Activated T-helper 1 cell treated with anti-CD3 and anti-CD28 coated beads, Interleukin-2, amount 50 U/mL, for 16 hours (primary cell): Measurements from ENCODE around the gene TAF11.
"Not testable (repeated sequence)": the region's sequence is repeated elsewhere in the genome, so short reads cannot be mapped to it uniquely, and the experiment has no call there.

ENCODE experiments used
- DNase-seq, 2 donors: peaks; one replicate each; pipeline ENCODE4 v3.0.0-alpha.2; 2020; ENCODE audit warnings: low read depth in 1 of 2, low spot score in 1 of 2

Gene TAF11, protein sequence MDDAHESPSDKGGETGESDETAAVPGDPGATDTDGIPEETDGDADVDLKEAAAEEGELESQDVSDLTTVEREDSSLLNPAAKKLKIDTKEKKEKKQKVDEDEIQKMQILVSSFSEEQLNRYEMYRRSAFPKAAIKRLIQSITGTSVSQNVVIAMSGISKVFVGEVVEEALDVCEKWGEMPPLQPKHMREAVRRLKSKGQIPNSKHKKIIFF

DNA sequence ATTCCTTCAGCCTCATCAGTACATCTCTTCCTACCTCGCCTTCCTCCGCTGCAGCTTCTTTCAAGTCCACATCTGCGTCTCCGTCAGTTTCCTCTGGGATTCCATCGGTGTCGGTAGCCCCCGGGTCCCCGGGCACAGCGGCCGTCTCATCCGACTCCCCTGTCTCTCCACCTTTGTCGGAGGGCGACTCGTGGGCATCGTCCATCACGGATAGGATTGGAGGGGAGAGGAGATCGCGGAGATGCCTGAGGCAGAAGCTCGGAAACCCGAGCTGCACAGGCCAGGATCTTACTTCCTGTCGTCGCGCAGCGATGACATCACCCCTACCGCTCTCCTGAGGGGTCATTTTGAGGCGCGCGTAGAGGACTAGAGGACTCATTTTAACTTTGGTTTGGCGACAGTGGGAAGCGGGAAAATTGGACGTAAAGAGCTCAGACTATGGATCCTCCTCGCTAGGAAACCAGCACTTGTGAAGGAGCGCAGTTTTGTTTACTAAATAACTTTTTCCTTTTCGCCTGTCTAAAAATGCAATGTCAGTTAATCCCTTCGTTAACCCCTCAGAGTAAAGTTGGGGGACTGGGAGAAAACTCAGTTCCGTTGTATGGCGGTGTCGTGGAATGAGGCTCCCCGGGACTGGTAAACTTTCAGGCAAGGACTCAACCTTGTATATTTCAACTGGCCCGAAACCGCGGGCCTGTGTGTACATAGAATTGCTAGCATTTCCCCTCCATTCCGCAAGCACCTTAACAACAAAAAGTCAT is at the start of gene TAF11:
TAF11 (minus strand) TSS at position 290 of the 761 bp plus-strand sequence; CDS start at position 205, 85 bp downstream.
- DNase-seq = peak; percentile 80 to 83

DNA sequence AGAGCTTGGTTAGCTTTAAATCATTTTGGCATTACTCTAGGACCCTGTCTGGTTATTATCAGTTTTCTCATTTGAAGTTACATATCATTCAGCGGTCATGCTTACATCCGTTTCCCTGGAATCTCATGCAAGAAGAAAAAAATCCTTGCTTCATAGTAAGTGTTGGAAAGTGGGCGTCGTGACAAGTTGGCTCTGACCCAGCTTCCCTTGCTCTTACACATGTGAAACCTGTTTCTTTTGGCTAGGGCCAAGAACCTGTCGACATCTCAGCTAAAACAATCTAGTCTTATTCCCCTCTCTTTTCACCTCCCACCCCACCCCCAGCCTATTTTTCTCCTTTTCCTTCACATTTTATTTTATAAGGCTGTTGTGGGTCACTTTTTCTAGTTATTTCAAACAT is 46.7 kb upstream of the TAF11 start:
- no peak for DNase-seq

DNA sequence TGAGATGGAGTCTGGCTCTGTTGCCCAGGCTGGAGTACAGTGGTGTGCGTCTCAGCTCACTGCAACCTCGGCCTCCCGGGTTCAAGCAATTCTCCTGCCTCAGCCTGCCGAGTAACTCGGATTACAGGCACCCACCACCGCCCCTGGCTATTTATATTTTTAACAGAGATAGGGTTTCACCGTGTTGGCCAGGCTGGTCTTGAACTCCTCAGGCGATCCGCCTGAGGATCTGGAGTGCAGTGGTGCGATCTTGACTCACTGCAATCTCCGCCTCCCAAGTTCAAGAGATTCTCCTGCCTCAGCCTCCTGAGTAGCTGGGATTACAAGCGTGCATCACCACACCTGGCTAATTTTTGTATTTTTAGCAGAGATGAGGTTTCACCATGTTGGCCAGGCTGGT is 44.4 kb upstream of the TAF11 start:
- DNase-seq = not testable (repeated sequence)

DNA sequence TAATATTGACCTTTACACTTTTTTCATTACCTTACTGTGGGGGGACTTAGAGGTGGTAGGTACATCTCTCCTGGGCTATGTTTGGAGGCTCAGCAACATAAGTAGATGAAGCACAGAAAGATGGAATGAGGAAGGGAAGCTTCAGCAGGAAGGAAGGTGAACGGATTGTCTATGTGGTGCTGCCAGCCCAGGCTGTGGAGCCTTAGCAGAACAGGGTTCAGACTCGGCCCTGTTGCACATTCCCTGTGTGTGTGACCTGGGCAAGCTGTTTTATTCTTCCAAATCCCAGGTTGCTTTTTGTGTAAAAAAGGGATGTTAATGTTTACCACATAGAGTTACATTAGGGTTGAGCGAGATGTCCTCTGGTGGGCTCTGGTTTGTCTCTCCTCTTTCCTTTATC is 42.4 kb upstream of the TAF11 start:
- no peak for DNase-seq

DNA sequence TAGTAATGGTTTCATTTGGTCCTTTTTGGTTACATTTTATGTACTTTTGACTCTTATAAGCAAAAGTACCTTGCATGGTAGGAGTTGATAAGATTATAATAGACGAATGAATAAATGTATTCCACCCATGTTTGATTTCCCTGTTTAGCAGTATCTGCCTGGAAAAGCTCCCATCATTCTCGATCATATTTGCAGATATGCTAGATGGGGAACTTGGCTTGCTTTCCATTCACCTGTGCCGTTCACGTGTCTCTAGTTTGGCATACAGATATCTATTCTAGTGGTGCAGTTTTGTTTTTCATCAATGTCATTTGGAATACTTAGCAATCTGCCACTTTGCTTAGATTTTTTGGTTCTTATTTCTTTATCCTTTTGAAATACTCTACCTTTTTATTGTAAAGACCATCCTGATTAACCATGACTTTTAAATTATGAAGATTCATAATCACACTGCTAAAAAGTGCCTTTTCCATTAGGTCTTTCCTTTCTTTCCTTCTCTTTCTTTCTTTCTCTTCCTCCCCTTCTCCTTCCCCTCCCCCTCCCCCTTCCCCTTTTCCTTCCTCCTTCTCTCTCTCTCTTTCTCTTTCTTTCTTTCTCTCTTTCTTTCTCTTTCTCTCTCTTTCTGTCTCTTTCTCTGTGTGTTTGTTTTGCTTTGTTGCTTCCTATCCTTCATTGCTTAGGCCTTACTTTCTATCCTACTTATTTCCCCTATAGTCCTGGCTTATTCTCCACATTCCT is 41.6 kb upstream of the TAF11 start:
- DNase-seq = no peak

DNA sequence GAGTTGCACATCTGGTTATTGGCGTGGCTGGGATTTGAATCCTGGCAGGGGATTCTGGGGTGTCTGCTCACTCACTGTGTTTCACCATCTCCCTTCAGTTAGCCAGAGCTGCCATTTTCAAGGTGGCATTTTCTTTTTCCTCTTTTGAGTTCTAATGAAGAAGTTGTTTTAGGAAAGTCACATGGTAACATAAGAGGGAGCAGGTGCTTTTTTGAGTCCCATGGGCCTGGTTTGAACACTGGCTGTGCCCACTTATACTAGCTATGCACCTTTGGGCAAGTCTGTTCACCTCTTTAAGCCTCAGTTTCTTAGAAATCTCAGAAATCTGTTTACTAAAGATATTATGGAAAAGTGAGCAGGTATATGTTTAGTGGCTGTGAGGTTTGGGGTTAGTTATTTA is 40.9 kb upstream of the TAF11 start:
- DNase-seq = no peak

DNA sequence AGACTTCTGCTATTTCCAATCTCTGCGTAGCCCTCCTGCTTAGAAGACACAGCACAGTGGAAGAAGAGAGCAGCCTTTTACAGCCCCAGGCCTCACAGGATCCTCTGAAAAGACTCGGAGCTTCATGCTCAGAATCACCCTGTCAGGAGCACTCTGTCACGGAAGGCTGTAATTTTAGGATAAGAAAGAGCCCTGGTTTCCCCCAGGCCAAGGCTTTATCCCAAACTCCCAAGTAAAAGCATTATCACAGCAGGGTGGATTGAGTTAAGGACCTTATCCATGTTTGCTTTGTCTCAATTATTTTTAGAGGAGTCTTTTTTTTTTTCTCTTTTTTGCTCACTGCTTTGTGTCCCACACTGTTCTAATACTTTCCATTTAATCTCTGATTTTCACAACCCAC is 40.4 kb upstream of the TAF11 start:
- no peak for DNase-seq

DNA sequence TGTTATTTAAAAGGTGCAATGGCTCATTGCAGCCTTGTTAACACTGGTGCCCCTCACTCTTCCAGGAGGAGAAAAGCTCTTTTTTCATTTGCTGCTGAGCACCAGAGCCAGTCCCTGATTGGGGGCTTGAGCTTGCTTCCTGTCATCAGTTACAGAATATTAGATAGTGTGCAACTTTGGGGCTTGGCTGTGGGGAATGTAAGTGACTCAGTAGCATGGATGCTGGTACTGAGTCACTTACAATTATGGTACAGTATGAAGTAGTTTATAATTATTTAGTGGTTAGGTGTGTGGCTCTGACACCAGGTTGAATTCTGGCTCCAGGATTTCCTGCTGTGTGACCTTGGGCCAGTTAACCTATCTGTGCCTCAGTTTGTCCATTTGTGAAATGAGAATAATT is 38.8 kb upstream of the TAF11 start:
- no peak for DNase-seq

DNA sequence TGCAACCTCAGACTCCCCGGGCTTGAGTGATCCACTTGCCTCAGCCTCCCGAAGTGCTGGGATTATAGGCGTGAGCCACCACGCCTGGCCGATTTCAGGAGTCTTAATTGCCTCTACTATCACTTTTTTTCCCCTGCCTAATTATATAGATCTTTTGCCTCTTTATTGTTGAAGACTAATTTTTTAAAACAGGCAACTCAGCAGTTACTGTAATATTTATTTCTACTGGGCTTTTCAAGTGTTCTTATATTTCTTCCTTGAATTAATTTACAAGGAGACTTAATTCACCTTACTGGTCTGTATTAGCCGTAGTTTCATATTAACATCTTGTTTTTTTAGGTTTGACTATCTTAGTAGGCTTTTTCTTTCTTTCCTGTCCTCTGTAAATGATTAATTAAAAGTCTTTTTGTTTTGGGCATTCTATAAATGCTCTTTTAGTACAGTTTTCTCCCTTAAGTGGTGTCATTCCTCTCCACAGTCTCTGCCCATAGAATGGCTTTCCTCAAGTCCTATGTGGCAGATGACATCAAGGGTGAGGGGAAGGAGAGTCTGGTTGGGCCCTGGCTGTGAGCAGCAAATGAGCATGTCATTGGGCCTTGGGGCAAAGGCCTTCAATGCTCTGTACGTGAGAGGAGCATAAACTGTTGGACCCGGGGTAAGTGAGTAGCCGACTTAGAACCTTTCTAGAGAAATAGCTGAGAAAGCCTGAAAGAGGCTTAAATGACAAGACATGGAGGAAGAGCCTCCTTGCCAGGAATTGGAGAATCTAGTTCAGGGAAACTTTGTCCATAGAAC is 37.2 kb upstream of the TAF11 start:
- no peak for DNase-seq

DNA sequence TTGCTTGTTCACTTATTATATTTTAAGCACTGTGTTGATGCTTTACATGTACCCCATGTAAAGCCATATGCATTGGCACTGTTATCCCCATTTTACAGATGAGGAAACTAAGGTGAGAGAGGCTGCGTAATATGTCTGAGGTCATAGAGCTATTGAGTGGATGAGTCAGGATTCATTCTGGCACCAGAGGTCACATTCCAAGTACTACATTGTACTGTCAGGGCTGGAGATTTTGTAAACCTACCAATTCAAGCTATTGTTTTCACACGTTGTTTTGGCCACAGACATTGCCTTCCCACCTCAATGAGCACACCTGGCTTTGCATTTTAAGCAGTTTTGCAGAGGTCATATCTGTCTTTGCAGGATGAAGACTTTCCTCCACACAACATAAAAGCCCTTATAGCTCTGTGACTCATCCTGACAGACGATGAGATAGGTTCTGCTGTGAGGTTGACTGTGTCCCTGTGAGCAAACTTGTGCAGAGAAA is 34.4 kb upstream of the TAF11 start:
- DNase-seq = no peak

DNA sequence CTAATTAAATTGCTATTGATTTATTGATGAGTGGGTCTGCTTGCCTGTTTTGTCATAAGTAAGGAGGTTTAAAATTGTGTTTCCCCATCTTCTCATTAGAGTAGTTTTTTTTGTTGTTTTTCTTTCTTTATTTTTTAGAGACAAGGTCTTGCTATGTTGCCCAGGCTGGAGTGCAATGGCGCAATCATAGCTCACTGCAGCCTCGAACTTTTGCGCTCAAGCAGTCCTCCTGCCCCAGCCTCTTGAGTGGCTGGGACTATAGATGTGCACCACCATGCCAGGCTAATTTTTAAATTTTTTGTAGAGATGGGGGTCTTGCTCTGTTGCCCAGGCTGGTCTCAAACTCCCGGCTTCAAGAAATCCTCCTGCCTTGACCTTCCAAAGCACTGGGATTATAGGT is 32.3 kb upstream of the TAF11 start:
- DNase-seq = no peak

DNA sequence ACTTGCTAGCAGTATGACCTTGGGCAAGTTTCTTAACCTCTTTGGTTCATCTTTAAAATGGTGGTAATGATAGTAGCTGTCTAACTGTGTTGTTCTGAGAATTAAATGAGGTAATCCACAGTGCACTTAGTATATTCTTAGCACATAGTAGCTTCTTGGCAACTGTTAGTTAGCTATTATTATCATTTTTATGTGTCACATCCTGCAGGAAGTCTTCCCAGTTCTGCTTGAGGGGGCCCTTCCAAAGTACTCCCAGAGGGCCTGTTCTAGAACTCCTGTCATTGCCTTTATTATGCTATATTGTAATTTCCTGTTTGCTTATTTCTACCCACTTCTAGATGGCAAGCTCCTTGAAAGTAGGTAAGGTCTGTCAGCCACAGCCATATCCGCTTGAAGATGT is 31.8 kb upstream of the TAF11 start:
- DNase-seq = no peak

DNA sequence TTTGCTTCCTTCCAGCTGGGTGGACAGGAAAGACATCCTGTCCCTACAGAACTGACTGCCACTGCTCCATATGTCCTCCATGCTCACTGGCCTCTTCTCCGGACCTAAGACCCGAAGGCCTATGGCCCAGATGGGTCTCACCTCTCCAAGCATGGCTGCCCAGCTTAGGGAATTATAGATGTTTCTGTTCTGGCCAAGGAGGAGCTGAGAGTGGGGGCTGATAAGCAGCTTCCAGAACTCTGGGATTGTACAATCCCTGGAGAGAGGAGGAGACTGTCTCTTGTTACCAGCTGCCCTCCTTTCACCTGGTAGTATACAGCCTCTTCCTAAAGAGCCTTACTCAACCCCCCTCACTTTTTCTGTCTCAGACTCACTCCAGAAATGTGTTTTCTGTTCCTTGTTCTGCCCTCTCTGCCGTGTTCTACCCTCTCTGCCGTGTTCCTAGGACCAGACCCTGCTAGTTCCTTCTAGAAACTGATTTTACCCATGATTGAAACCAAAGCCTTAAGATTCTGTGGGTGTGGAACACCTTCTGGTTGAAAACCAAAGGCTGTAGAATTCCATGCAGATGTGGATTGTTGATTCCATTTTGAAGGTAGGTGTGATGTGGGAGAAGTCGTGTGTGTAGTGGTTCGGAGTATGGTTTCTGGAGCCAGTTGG is 29.9 kb upstream of the TAF11 start:
- no peak for DNase-seq

DNA sequence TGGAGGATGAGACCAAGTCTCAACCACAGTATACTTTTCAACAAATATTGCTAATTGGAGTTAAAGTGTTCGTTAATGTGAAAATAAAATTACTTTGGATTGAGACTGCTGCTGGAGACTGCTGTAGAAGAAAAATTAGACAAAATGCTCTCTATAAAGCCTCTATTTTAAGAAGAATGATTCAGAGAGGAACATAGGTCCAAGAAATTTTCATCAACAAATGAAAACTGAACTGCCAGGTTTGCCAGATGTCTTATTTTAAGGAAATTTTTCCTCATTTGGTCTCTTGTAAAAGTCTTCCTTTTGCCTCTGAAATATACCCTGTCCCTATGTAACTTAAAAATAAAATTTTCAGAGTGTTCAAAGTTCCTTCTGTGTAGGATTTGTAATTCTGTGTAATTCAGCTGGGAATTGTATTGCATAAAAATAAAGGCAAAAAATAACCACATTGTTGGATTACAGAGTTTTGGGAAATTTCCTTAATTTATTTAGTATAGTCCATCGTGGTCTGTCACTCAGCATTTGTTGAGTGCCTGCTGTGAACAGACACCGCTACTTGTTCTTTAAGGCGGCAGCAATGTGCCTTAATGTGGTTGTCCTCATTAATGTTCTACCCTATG is 28.6 kb upstream of the TAF11 start:
- DNase-seq = no peak

DNA sequence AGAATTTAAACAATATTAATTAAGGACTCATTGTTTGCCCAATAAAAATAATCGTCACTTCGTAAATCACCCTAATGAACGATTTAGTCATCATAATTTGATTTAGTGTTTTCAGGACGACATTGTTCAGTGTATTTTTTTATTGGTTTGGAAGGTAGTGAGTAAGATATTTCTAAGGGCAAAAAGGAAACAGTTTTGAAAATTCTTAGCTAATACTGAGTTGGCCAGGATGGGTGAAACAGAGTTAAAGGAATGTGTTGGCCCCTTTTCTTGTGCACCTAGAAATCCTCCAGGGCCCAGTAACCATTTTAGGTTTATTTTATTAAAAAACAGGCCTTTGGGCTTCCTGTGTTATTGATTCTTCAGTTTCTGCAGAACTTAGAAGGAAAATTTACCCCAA is 26.5 kb upstream of the TAF11 start:
- no peak for DNase-seq

DNA sequence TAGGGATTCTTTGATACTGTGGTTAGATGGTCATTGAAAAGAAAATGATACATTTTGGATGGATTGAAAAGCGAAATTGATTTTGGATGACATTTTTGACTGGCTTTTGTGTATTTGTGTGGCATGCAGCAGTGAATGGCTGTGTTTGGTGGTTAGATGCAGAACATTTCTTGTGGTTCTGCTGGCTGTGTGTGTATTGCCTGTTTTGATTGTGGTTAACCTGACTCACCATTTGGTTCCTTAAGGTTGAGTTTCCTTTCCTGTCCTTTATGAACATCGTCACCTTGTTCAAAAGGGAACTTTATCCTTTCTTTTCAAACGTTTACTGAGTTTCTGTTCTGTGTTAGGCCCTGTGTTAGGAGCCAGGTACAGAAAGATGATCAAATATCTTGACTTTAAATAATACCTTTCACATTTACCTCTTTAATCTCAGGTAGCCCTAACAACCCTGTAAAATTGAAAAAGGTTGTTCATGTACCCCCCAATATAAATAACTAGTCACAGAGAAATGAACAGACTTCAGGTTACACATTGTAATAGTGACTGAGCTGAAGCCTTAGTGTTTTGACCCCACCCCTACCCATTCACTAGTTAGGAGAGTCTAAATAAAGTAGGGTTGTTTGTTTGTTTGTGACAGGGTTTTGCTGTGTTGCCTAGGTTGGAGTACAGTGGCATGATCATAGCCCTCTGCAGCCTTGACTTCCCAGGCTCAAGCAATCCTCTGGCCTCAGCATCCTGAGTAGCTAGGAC is 25.0 kb upstream of the TAF11 start:
- no peak for DNase-seq

DNA sequence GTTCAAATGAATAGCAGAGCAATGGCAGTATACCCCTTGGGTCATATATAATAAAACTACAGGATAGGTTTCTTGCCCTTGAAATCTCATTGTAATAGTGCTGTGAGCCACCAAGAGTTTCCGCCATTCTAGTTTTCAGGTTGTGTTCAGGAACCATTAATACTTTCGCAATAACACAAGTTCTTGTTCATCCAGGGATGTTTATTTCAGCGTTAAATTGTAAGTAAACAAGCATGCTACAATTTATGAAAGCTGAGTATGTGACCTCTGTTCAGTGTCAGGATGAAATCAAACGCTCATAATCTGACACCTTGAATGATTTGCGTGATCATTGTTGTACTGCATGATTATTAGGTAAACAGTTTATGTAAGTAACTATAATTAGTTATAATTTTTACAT is 24.0 kb upstream of the TAF11 start:
- no peak for DNase-seq

DNA sequence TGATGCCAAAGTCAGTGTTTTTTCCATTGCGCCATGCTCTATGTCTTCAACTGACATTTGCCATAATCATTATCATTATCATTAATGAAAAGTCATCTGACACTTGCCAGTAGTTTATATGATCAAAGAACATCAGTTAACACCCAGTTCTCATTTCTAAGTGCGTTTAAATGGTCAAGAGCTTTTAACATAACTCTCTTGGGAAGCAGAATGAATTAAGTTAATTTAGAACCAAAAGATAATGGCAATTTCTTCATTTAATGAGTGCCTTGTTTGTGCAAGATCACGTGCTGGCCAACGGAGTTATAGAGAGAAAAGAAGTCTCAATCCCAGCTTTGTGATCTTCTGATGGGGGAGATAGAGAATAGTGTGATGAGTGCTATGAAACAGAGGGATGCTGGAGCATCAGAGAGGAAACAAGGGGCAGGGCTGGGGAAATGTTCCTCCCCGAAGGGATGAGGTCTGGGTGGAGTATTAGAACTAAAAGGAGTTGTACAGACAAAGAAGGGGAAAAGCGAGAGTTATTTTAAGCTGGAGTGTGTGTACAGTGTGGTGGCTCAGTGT is 21.6 kb upstream of the TAF11 start:
- no peak for DNase-seq

DNA sequence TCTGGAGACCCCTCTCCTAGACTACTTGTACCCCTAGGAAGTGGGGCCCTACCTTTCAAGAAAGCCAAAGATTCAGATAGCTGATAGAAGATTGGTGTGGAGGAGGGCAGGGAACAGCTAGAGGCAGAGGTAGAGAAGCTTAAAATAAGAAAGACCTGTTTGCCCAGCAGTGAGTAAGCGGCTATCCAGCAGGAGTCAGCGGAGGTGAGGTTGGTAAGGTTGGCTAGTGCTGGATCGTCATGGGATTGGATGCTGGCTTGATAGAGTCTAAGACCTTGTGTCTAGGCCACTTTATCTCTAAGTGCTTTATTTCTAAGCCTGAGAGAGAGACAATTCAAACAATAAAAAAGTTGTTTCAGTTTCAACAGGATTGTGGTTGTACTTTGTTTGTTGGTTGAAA is 20.4 kb upstream of the TAF11 start:
- no peak for DNase-seq
